HG02798 (cell line): ENCODE measurements around the gene MXD3.
"Not testable (repeated sequence)": the region's sequence is repeated elsewhere in the genome, so short reads cannot be mapped to it uniquely, and the experiment has no call there.

Experiments
- ATAC-seq: cut with Tn5 transposase; IDR thresholded peaks from one replicate; pipeline ENCODE4 v1.9.1; 2021; ENCODE audit warnings: mild to moderate bottlenecking; ENCODE audit not compliant: unreplicated experiment, poor library complexity

MXD3 gene

GRCh38 chr5:177311723-177312648, at the start of gene MXD3:
Gene MXD3, minus strand, starts transcription at chr5:177311898. Its CDS starts 68 bp downstream, at chr5:177311830.
- peak; percentile 86 for ATAC-seq

GRCh38 chr5:177360740-177361139, 49.0 kb upstream of the MXD3 start:
- ATAC-seq: not testable (repeated sequence)

GRCh38 chr5:177359860-177360259, 48.2 kb upstream of the MXD3 start:
- ATAC-seq: no peak

- ATAC-seq: no peak
These were observed 47.8 kb upstream of the MXD3 start for GRCh38 chr5:177359451-177359851.

- ATAC-seq: no peak
These were observed 46.7 kb upstream of the MXD3 start for GRCh38 chr5:177358370-177358819.

DNA sequence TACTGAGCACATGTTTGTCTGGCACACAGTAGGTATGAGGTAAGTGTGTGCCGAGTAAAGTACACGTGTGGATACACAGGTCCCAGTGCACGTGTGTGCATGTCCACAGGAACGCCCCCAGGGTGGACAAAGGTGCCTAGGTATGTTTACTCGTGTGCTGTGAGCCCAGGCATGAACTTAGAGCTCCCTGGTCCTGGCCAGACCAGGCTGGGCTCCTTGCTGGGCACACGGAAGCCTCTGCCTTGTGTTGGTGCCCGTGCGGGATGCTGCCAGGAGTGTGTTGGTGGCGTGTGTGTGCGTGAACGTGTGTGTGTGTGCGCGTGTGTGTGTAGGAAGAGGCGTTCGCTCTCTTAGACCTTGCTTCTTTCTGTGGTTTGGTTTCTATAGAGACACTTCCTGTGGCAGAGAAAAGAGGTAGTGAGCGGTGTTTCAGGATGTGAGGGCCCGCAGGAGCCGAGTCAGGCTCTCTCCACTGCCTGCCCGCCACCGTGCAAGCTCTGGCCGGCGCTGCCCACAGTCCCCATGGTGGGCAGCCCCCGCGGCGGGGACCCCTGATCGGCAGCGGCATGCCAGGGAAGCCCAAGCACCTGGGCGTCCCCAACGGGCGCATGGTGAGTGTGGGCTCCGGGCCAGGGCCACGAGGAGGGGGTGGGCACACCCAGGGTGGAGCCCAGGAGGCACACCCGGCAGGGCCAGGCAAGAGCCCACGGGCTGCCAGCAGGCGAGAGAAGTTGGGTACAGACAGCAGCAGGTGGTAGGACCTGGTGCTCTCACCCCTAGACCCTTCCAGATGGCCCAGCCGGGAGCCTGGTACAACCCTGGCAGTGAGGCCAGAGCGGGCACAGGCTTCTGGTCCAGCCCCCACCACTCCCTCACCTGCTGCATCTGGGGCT, 46.0 kb upstream of the MXD3 start, which contains the start of gene RGS14:
Gene RGS14, plus strand, starts transcription at position 466 of the 893 bp plus-strand sequence. Its CDS starts 101 bp downstream, at position 567.
- ATAC-seq: peak; percentile 90

GRCh38 chr5:177357146-177357458, 45.4 kb upstream of the MXD3 start:
- ATAC-seq: no peak

DNA sequence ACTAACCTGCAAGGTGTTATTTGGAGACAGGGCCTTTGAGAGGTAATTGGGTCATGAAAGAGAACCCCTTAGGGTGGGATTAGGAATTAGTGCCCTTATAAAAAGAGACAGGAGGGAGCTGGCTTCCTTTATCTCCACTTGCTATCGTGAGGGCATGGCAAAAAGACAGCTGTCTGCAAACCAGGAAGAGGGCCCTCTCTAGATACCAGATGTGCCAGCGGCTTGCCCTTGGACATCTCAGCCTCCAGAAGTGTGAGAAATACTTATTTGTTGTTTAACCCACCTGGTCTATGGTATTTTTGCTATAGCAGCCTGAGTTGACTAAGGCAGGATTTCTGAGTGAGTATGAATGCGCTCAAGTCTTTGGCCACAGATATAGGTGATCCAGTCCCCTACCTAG, 45.0 kb upstream of the MXD3 start:
- no peak for ATAC-seq

DNA sequence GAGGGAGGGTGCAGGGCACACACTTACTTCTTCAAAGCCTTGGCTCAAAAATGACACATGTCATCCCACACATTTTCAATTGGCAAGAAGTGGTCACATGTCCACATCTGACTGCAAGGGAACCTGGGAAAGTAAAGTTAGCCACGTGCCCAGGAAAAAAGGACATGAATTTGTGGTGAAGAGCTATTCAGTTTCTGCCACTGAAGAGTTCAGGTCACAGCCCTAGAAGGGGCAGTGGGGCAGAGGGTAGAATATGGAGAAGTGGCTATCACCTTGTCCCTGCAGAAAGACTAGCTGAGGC, 44.1 kb upstream of the MXD3 start:
- no peak for ATAC-seq

- ATAC-seq: no peak
These were observed 43.6 kb upstream of the MXD3 start for GRCh38 chr5:177355162-177355867.

DNA sequence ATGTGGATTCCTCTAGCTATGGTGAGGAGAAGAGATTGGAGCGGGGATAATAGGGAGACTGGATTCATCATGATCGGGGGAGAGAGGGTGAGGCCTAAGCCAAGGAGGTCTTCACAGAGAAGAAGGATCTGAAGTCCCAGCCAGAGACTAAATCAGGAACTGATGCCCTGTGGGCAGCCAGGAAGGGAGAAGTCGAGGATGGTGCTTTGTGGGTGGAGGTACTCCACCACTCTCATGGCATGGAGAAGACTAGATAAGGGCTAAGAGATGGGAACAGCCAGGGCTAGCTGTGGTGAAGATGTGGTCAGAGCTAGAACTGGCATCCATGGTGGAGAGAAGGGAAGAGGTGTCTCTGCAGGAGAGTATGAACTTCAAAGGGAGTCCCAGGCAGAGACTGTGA, 43.0 kb upstream of the MXD3 start:
- no peak for ATAC-seq

DNA sequence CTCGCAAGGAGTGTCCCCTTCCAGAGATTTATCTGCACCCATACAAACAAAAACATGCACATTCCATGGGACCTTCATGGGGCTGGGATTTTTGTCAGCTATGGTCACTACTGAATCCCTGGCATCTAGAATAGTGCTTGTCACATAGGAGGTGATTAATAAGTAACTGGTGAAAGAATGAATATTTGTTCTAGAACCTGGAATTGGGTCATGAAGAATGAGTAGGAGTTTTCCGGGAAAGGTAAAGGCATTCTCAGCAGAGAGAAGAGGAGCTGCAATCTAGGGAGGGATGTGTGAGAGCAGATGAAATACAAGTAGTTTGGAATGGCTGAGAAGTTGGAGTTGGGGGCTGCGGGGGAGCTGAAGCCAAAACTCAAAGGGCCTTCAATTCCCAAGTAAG, 42.6 kb upstream of the MXD3 start:
- no peak for ATAC-seq

GRCh38 chr5:177353093-177353492, 41.4 kb upstream of the MXD3 start:
- no peak for ATAC-seq

DNA sequence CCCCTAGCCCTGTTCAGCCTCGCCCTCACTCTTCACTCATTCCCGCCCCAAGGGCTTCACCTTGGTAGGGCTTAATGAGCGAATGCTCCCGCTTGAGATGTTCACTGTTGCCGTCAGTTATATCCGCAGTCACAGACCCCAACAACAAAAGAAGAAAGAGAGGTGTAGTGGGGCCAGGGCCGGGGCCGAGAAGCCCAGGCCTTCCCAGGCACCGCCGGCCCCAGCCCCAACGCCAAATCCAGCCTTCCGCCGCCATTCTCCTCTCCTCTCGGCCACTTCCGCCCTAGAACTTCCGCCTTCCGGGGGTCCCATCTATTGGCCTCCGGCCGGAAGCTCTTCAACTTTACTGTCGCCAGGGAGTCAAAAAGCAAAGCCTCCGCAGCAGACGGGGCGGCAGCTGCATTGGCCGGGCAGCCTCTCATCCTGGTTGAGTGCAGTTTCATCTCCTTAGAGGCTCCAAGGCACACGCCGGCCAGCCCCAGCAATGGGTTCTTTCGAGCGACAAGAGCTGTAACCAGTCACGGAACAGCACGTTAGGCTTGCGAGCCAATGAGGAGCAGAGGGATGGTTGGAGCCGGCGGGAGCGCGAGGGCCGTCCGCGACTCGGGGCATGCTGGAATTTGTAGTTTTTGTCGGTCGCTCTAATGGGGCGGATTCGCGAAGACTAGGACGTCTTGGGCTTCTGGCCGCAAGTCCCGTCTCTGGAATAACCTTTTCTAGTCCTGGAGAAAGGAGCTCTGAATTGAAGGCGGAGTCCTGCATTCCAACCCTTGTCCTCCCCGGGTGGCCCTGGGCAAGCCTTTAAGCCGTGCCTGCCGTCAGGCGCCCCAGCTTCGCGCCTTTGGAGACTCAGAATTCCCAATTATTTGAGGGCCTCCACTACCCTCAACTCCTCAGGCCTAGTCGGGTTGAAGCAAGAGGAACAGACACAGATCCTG, 40.0 kb upstream of the MXD3 start, which contains the start of gene LMAN2:
Gene LMAN2, minus strand, starts transcription at position 277 of the 938 bp plus-strand sequence. Its CDS starts 21 bp downstream, at position 256.
- peak; percentile 93 for ATAC-seq

DNA sequence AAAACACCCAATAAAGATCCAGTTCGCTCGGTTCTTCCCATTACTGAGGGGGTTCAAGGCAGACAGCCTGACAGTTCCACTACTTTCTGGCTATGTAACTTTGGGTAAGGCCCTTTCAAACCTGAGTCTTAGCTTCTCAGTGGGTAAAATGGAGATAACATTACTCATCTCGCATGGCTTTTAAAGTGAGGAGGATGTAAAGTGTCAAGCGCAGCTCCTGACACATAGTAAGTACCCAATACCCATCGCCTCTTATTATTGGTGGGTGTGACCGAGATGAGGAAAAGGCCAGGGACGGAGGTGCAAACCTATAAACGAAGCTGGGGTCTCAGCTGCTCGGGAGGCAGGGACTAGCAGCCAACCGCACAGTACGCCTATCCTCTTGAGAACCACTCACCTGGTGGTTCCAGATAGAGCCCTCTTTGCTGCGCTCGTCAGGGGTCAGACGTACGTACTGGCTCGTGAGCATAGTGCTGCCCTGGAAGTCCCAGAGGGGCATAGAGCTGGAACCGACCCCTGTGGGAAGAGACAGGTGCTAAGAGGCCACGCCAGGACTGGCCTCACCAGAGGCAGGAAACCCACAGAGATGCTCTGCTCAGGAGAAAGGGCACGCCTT, 39.2 kb upstream of the MXD3 start:
- ATAC-seq: no peak

GRCh38 chr5:177349762-177350161, 38.1 kb upstream of the MXD3 start:
- ATAC-seq: no peak

DNA sequence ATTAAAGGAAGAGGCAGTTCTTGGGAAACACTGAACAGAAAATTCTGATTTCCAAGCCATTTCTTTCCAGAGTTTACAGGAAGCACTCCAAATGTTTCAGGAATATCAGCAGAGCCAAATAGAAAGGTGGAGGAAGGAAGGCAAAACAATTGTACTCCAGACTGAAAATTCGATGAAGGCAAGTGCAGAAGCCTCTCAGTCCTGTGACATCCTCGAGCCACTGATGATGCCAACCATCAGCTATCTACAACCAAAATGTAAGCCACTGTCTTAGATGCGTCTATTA, 37.6 kb upstream of the MXD3 start:
- no peak for ATAC-seq

GRCh38 chr5:177347699-177348098, 36.0 kb upstream of the MXD3 start:
- ATAC-seq: no peak

DNA sequence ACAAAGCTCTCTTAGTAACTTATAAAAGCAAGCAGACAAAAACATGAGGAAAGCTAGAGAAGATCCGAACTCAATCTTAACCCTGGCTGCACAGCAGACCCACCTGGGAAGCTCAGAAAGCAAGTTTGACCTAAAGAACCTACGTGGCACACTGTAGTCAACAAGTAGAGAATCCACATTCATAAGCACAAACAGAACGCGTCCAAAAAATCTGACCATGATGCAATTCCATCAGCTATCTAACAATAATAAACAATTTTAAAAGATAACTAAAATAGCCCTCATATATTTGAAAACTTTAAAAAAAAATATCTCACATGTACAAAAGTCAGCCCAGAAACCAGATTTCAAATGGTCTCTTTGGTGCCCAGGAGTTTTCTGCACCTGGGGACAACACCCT, 35.1 kb upstream of the MXD3 start:
- no peak for ATAC-seq
